Measurements from ENCODE around the gene ATAD1.

DNA sequence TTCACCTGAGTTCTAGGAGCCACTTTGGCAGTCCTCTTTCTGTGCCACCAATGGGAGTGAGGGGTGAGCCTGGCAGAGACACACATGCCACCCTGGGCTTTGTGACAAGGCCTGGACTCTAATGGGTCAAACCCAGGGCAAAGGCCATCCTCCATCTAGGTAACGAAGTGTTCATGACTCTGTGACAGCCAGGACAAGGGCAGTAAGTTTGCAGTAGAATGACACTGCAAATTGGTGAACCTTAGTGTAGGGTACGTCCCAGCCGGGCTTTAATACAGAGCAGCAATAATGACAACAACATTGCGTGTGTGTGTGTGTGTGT is 115.1 kb downstream of the ATAD1 start:
- TF ChIP-seq, protein P1, sequence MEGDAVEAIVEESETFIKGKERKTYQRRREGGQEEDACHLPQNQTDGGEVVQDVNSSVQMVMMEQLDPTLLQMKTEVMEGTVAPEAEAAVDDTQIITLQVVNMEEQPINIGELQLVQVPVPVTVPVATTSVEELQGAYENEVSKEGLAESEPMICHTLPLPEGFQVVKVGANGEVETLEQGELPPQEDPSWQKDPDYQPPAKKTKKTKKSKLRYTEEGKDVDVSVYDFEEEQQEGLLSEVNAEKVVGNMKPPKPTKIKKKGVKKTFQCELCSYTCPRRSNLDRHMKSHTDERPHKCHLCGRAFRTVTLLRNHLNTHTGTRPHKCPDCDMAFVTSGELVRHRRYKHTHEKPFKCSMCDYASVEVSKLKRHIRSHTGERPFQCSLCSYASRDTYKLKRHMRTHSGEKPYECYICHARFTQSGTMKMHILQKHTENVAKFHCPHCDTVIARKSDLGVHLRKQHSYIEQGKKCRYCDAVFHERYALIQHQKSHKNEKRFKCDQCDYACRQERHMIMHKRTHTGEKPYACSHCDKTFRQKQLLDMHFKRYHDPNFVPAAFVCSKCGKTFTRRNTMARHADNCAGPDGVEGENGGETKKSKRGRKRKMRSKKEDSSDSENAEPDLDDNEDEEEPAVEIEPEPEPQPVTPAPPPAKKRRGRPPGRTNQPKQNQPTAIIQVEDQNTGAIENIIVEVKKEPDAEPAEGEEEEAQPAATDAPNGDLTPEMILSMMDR (IDR thresholded peaks at IDR 0.05), result no peak
- no peak for TF ChIP-seq POLR2A (IDR thresholded peaks at IDR 0.05)
